ENCODE data around the gene RASSF1. TPM values are rescaled to one million over a fixed set of nuclear protein-coding genes. Genes with fewer than 3 reads are reported as not detected.

Gene RASSF1
- total RNA-seq, 1 donor from 2014 or later, result 27.0 TPM

- TF ChIP-seq CTCF (conservative IDR thresholded peaks at IDR 0.05; ENCODE audit: low read depth, low read length), result no peak
- peak overlapping the region; percentile 58 for H3K4me3 ChIP-seq (ENCODE audit: low read depth, low read length)
- DNase-seq (ENCODE audit: low read depth), result no peak
These were observed 25.2 kb upstream of the RASSF1 start for GRCh38 chr3:50365842-50366220.

- H3K4me3 ChIP-seq (ENCODE audit: low read depth, low read length), result peak overlapping the region; percentile 58
- DNase-seq (ENCODE audit: low read depth), result no peak
- TF ChIP-seq CTCF (conservative IDR thresholded peaks at IDR 0.05; ENCODE audit: low read depth, low read length), result no peak
These were observed 24.6 kb upstream of the RASSF1 start for GRCh38 chr3:50365080-50365841.

GRCh38 chr3:50364573-50365079 lies 24.0 kb upstream of the RASSF1 start:
- DNase-seq (ENCODE audit: low read depth), result no peak
- no peak for TF ChIP-seq CTCF (conservative IDR thresholded peaks at IDR 0.05; ENCODE audit: low read depth, low read length)
- peak overlapping the region; percentile 58 for H3K4me3 ChIP-seq (ENCODE audit: low read depth, low read length)

GRCh38 chr3:50359760-50360110 lies 19.1 kb upstream of the RASSF1 start:
- no peak for DNase-seq (ENCODE audit: low read depth)
- no peak for TF ChIP-seq CTCF (conservative IDR thresholded peaks at IDR 0.05; ENCODE audit: low read depth, low read length)
- peak overlapping the region; percentile 94 for H3K4me3 ChIP-seq (ENCODE audit: low read depth, low read length)

GRCh38 chr3:50358911-50359759 lies 18.5 kb upstream of the RASSF1 start, which contains the start of gene TMEM115:
TMEM115 (minus strand) TSS chr3:50359521; CDS start chr3:50359063, 458 bp downstream.
- no peak for TF ChIP-seq CTCF (conservative IDR thresholded peaks at IDR 0.05; ENCODE audit: low read depth, low read length)
- H3K4me3 ChIP-seq (ENCODE audit: low read depth, low read length), result peak within 1 kb of the TSS; percentile 94
- peak; percentile 85 for DNase-seq (ENCODE audit: low read depth)

- H3K4me3 ChIP-seq (ENCODE audit: low read depth, low read length), result peak overlapping the region; percentile 94
- DNase-seq (ENCODE audit: low read depth), result no peak
- no peak for TF ChIP-seq CTCF (conservative IDR thresholded peaks at IDR 0.05; ENCODE audit: low read depth, low read length)
These were observed 17.8 kb upstream of the RASSF1 start for GRCh38 chr3:50358355-50358910.
